Stomach (tissue), 9 donors: ENCODE data around the gene TPD52L1. TPM values are rescaled to one million over a fixed set of nuclear protein-coding genes. Genes with fewer than 3 reads are reported as not detected.

Experiments used
- DNase-seq, 2 donors: peaks; one replicate each; pipeline versions ENCODE4 v3.0.0 to v3.0.0-alpha.2; 2013 to 2019
- H3K27ac ChIP-seq, 5 donors: fragments of 200-600 bp in 4 of 5; sonication (generic) in 4 of 5; one replicate each; pipeline ENCODE4 v1.5.1; 2013 to 2019; ENCODE audit warnings: mild to moderate bottlenecking in 1 of 5, moderate library complexity in 1 of 5
- H3K27me3 ChIP-seq, 3 donors: fragments of 200-600 bp; sonication (generic); one replicate each; pipeline ENCODE4 v1.5.1; 2017 to 2019; ENCODE audit warnings: mixed run types in 1 of 3
- H3K36me3 ChIP-seq, 4 donors: fragments of 200-600 bp; sonication (generic); 1 replicate in 3 of 4; 2 replicates in 1 of 4; pipeline ENCODE4 v1.5.1; 2016 to 2019
- H3K4me1 ChIP-seq, 4 donors: fragments of 200-600 bp; sonication (generic); one replicate each; pipeline ENCODE4 v1.5.1; 2016 to 2019
- H3K4me3 ChIP-seq, 4 donors: fragments of 200-600 bp; sonication (generic) in 3 of 4; one replicate each; pipeline ENCODE4 v1.5.1; 2016 to 2019; ENCODE audit warnings: mild to moderate bottlenecking in 1 of 4
- H3K9me3 ChIP-seq, 4 donors: fragments of 200-600 bp; sonication (generic); one replicate each; pipeline ENCODE4 v1.5.1; 2016 to 2019
- EP300 ChIP-seq: sonication (generic); formaldehyde crosslinking; IDR thresholded peaks from one replicate; pipeline ENCODE4 v1.6.1; 2017; ENCODE audit warnings: antibody characterized with exemption
- POLR2A ChIP-seq, 4 donors: fragments of 450-650 bp; IDR thresholded peaks; one replicate each; pipeline ENCODE4 v1.6.1; 2016; ENCODE audit warnings: antibody characterized with exemption in 4 of 4, control low read depth in 2 of 4, mild to moderate bottlenecking in 1 of 4, moderate library complexity in 1 of 4
- POLR2AphosphoS5 ChIP-seq, 3 donors: sonication (generic); formaldehyde crosslinking; IDR thresholded peaks; one replicate each; pipeline ENCODE4 v1.6.1; 2016; ENCODE audit warnings: antibody characterized with exemption in 3 of 3
- WGBS, 5 donors: extraction: QIAGEN DNeasy Blood & Tissue Kit in 3 of 5; methylation state at CpG; one replicate each; pipeline versions ENCODE4 v1.1.5 to v1.1.7; 2013 to 2018; 5-methylcytosine and 5-hydroxymethylcytosine counted together
- intact Hi-C: fragments of 100-400 bp; cut with DNase I; formaldehyde crosslinking; loops from one replicate; pipeline ENCODE4 v1.15.1; 2023; ENCODE audit warnings: low total_unique reads
- polyA plus RNA-seq, 3 donors: library from polyadenylated mRNA; stranded (reverse); fragments of 200-250 nt; gene quantifications; one replicate each; pipeline ENCODE4 v1.2.3, GENCODE V29; 2013
- total RNA-seq, 5 donors: library from RNA; depleted of rRNA; stranded (reverse); fragments of >200 nt; gene quantifications; one replicate each; pipeline versions ENCODE4 v1.1.0 to v1.2.3, GENCODE V29; 2014 to 2016
- TF ChIP-seq, protein P1 (sequence below), 7 experiments: fragments of 450-650 bp in 4 of 7; fragments of 200-600 bp in 3 of 7; sonication (generic) in 3 of 7; IDR thresholded peaks; one replicate each; pipeline ENCODE4 v1.5.1; 2016 to 2019; ENCODE audit warnings: antibody characterized with exemption in 7 of 7, control low read depth in 2 of 7, mild to moderate bottlenecking in 1 of 7
- donor health status: healthy with polysubstance abuse.
- donor health status: Bipolar disorder and iron deficiency.
- donor health status: healthy.

The TPD52L1 gene
- total and polyA plus RNA-seq, 8 donors, result 14.8 to 102 (median 78.9) TPM

DNA sequence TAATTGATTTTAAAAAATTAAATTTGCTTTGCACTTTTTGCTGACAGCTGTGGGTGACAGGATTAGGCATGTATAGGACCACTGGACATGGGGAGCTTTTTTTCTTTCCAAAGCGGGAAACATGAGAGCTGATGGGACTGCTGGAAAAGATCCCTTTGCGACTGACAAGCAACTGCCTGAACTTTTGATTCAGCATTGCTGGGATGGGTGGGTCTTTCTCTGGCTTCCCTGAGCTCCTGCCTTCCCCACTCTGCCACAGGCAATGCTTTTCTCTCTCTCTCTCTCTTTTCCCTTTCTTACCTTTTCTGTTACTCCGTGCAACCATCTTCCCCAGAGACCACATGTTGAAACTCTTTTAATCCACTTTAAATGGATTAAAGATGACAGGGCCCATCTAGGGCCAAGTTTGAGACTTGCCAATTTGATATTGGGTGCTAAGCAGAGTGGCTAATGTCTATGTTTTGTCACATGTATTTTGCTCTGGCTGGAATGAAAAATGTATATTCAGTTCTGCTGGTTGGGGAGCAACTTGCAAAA is 33.5 kb upstream of the TPD52L1 start:
- 78 to 87% (median 81%) methylated on average over 3 of the region's 3 CpGs for WGBS, 5 donors
- TF ChIP-seq EP300 (no peak), POLR2A (IDR thresholded peaks at IDR 0.05) (no peak), POLR2AphosphoS5 (IDR thresholded peaks at IDR 0.05) (no peak)
- TF ChIP-seq, protein P1, sequence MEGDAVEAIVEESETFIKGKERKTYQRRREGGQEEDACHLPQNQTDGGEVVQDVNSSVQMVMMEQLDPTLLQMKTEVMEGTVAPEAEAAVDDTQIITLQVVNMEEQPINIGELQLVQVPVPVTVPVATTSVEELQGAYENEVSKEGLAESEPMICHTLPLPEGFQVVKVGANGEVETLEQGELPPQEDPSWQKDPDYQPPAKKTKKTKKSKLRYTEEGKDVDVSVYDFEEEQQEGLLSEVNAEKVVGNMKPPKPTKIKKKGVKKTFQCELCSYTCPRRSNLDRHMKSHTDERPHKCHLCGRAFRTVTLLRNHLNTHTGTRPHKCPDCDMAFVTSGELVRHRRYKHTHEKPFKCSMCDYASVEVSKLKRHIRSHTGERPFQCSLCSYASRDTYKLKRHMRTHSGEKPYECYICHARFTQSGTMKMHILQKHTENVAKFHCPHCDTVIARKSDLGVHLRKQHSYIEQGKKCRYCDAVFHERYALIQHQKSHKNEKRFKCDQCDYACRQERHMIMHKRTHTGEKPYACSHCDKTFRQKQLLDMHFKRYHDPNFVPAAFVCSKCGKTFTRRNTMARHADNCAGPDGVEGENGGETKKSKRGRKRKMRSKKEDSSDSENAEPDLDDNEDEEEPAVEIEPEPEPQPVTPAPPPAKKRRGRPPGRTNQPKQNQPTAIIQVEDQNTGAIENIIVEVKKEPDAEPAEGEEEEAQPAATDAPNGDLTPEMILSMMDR (IDR thresholded peaks at IDR 0.05), result no peak
- H3K4me3 ChIP-seq, result no peak overlapping the region
- no peaks in the 10 kb centered on the region for H3K9me3 ChIP-seq
- no peak for DNase-seq
- no peaks in the 10 kb centered on the region for H3K4me1 ChIP-seq
- intact Hi-C loops, result no loop called here
- H3K36me3 ChIP-seq, result no peaks in the 10 kb centered on the region
- H3K27ac ChIP-seq, result no peak overlapping the region
- H3K27me3 ChIP-seq, result no peaks in the 10 kb centered on the region

DNA sequence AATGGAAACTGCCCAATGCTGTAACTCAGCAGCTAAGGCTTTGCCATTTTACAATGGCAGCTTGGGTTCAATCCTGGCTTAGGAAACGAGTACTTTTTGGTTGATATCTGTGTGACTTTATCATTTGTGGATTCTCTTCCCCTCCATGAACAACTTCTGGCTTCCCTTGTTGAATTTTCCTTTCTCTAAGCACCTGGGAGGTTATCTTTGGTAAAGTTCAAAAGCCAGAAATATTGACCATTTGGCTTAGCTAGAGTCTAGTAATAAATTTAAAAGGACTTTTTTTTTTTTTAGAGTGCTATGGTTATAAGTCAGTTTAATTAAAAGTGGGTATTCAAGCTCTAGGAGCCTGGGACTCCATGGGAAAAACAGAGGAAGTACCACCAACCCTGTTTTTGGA is 31.7 kb upstream of the TPD52L1 start:
- TF ChIP-seq POLR2A (IDR thresholded peaks at IDR 0.05) (no peak), EP300 (no peak), POLR2AphosphoS5 (IDR thresholded peaks at IDR 0.05) (no peak)
- TF ChIP-seq, protein P1 (IDR thresholded peaks at IDR 0.05), result no peak

DNA sequence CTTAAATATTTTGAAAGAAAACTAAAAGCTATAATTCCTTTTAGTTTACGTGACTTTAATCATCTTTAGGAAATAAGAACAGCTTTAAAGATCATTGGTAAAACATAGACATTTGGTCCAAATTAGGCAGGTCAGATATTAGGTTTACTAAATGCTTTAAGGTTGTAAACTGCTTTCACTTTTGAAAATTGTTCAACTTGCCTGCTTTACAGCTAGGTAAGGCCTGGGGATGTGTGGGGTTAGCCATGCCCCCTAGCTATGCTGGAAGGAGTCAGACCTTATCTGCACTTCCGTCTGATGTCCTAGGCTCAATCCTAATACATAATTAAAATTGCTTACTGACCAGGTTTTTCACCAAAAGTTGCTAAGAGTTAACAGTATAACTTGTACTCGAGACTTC is 30.5 kb upstream of the TPD52L1 start:
- Histone ChIP-seq H3K36me3 (no peaks in the 10 kb centered on the region), H3K27ac (no peak overlapping the region), H3K9me3 (peaks cover 0 to 5% (median 1%) of the 10 kb centered on the region in 4 donors), H3K4me3 (no peak overlapping the region), H3K4me1 (no peaks in the 10 kb centered on the region), H3K27me3 (no peaks in the 10 kb centered on the region)
- 76 to 84% (median 81%) methylated on average over 3 of the region's 3 CpGs for WGBS, 5 donors
- intact Hi-C loops, result no loop called here
- DNase-seq, result no peak
- no peak for TF ChIP-seq POLR2A (IDR thresholded peaks at IDR 0.05)
- no peak for TF ChIP-seq EP300
- no peak for TF ChIP-seq POLR2AphosphoS5 (IDR thresholded peaks at IDR 0.05)

More for the DNA sequence above, 31.7 kb upstream of the TPD52L1 start:
- DNase-seq, result no peak
- no peak overlapping the region for H3K4me3 ChIP-seq
- intact Hi-C loops, result no loop called here
- WGBS, 5 donors, result 24 to 44% (median 34%) methylated on average over 1 of the region's 1 CpG
- H3K4me1 ChIP-seq, result no peaks in the 10 kb centered on the region
- no peak overlapping the region for H3K27ac ChIP-seq
- H3K27me3 ChIP-seq, result no peaks in the 10 kb centered on the region
- H3K9me3 ChIP-seq, result peaks cover 0 to 5% (median 1%) of the 10 kb centered on the region in 4 donors
- no peaks in the 10 kb centered on the region for H3K36me3 ChIP-seq

DNA sequence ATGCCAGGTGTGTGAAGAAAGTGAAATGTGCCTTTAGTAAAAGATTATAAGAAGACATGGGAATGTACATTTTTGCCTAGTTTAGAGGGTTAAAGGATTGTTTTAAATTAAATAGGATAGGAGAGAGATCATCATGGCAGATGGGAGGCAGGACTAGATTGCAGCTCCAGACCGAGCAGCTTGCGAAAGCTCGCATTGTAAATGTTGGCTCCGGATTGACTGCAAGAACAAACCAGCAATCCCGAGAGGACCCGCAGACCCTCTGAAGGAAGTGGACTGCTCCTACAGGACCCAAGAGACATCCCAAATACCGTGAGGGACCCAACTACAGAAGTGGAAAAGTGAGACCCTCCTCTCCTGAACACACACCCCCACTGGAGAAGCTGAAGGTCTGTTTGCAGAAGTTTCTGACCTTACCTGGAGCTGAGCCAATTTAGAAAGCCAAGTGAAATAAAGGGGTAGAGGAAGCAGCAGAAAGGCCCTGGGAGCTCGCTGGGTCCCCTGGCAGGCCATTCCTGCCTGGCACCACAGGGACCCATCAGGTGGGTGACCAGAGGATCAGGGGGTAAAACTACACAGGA is 30.0 kb upstream of the TPD52L1 start:
- intact Hi-C loops, result no loop called here
- TF ChIP-seq POLR2AphosphoS5 (IDR thresholded peaks at IDR 0.05), result no peak
- TF ChIP-seq POLR2A (IDR thresholded peaks at IDR 0.05), result no peak
- no peak for TF ChIP-seq EP300
- TF ChIP-seq, protein P1 (IDR thresholded peaks at IDR 0.05), result no peak
- Histone ChIP-seq H3K4me1 (no peaks in the 10 kb centered on the region), H3K4me3 (no peak overlapping the region), H3K27me3 (no peaks in the 10 kb centered on the region), H3K36me3 (no peaks in the 10 kb centered on the region), H3K27ac (no peak overlapping the region), H3K9me3 (peaks cover 0 to 5% (median 1%) of the 10 kb centered on the region in 4 donors)
- no peak for DNase-seq
- 71 to 79% (median 73%) methylated on average over 8 of the region's 8 CpGs for WGBS, 5 donors
